Cardiac muscle cell (in vitro differentiated cells and primary cell): ENCODE measurements around the gene UBE2S. TPM values are rescaled to one million over a fixed set of nuclear protein-coding genes. Genes with fewer than 3 reads are reported as not detected.

ENCODE experiments used
- DNase-seq, 2 donors: peaks; one replicate each; pipeline versions ENCODE4 v3.0.0 to v3.0.0-alpha.2; 2010 to 2017; ENCODE audit warnings: low read depth in 1 of 2, low spot score in 1 of 2
- H3K27ac ChIP-seq: fragments of 200-600 bp; sonication (generic); 2 replicates; pipeline ENCODE4 v1.5.1; 2016
- H3K27me3 ChIP-seq: fragments of 200-600 bp; sonication (generic); 2 replicates; pipeline ENCODE4 v1.6.0; 2016; ENCODE audit warnings: control low read depth
- H3K36me3 ChIP-seq: fragments of 200-600 bp; sonication (generic); 2 replicates; pipeline ENCODE4 v1.5.1; 2016; ENCODE audit warnings: control low read depth
- H3K4me1 ChIP-seq: fragments of 200-600 bp; sonication (generic); 2 replicates; pipeline ENCODE4 v1.8.1; 2017; ENCODE audit warnings: low read depth, mild to moderate bottlenecking, mixed run types
- H3K4me3 ChIP-seq: fragments of 200-600 bp; sonication (generic); 2 replicates; pipeline ENCODE4 v1.5.1; 2016; ENCODE audit warnings: mild to moderate bottlenecking
- H3K9me3 ChIP-seq: fragments of 200-600 bp; sonication (generic); 2 replicates; pipeline ENCODE4 v1.5.1; 2017; ENCODE audit warnings: low read depth, mild to moderate bottlenecking, control low read depth
- CTCF ChIP-seq: IDR thresholded peaks from 2 replicates; pipeline ENCODE4 v1.5.1; 2012; ENCODE audit warnings: low read depth, mild to moderate bottlenecking, low read length
- polyA plus RNA-seq: library from polyadenylated mRNA; unstranded; fragments of >200 nt; fragmentation: Nextera tagmentation; extraction: Ambion mirVana; gene quantifications from 2 replicates; pipeline ENCODE4 v1.2.1, GENCODE V29; 2016
- total RNA-seq: library from RNA; depleted of rRNA; stranded (reverse); fragments of >200 nt; gene quantifications from 2 replicates; pipeline ENCODE4 v1.2.3, GENCODE V29; 2016

The UBE2S gene
- total and polyA plus RNA-seq, 2 experiments from 2014 or later: 164 to 244 TPM

GRCh38 chr19:55446060-55446459 is 38.5 kb upstream of the UBE2S start:
- TF ChIP-seq CTCF: no peak
- Histone ChIP-seq H3K27me3 (peaks cover 98% of the 10 kb centered on the region), H3K4me1 (no peaks in the 10 kb centered on the region), H3K36me3 (no peaks in the 10 kb centered on the region), H3K9me3 (no peaks in the 10 kb centered on the region), H3K4me3 (no peak overlapping the region), H3K27ac (no peak overlapping the region)
- DNase-seq: no peak

- Histone ChIP-seq H3K27ac (no peak overlapping the region), H3K9me3 (no peaks in the 10 kb centered on the region), H3K4me3 (no peak overlapping the region), H3K4me1 (no peaks in the 10 kb centered on the region), H3K36me3 (no peaks in the 10 kb centered on the region), H3K27me3 (peaks cover 100% of the 10 kb centered on the region)
- no peak for DNase-seq
- TF ChIP-seq CTCF: no peak
Observed at GRCh38 chr19:55444646-55445045, 37.1 kb upstream of the UBE2S start.

GRCh38 chr19:55443824-55444480 is 36.4 kb upstream of the UBE2S start:
- H3K36me3 ChIP-seq: no peaks in the 10 kb centered on the region
- peaks cover 100% of the 10 kb centered on the region for H3K27me3 ChIP-seq
- H3K9me3 ChIP-seq: no peaks in the 10 kb centered on the region
- no peak overlapping the region for H3K27ac ChIP-seq
- DNase-seq: no peak
- no peaks in the 10 kb centered on the region for H3K4me1 ChIP-seq
- no peak overlapping the region for H3K4me3 ChIP-seq
- TF ChIP-seq CTCF: no peak

GRCh38 chr19:55443045-55443823 is 35.6 kb upstream of the UBE2S start, which contains the start of gene SHISA7:
SHISA7 (minus strand) TSS chr19:55443300; CDS start chr19:55442863, 437 bp downstream.
- Histone ChIP-seq H3K27ac (no peak within 1 kb of the TSS), H3K4me1 (no peaks in the 10 kb centered on the region), H3K27me3 (peaks cover 100% of the 10 kb centered on the region), H3K9me3 (no peaks in the 10 kb centered on the region), H3K4me3 (no peak within 1 kb of the TSS), H3K36me3 (no peaks in the 10 kb centered on the region)
- no peak for DNase-seq
- no peak for TF ChIP-seq CTCF

- no peaks in the 10 kb centered on the region for H3K36me3 ChIP-seq
- H3K27ac ChIP-seq: no peak overlapping the region
- no peak for TF ChIP-seq CTCF
- H3K4me3 ChIP-seq: no peak overlapping the region
- peaks cover 96% of the 10 kb centered on the region for H3K27me3 ChIP-seq
- H3K9me3 ChIP-seq: no peaks in the 10 kb centered on the region
- DNase-seq: no peak
- H3K4me1 ChIP-seq: no peaks in the 10 kb centered on the region
Observed at GRCh38 chr19:55442372-55442961, 34.9 kb upstream of the UBE2S start.
